HG03196 (cell line): ENCODE measurements around the gene FAM131A.

ENCODE experiments used
- ATAC-seq: cut with Tn5 transposase; IDR thresholded peaks from one replicate; pipeline ENCODE4 v1.9.1; 2021; ENCODE audit not compliant: unreplicated experiment

Gene FAM131A

DNA sequence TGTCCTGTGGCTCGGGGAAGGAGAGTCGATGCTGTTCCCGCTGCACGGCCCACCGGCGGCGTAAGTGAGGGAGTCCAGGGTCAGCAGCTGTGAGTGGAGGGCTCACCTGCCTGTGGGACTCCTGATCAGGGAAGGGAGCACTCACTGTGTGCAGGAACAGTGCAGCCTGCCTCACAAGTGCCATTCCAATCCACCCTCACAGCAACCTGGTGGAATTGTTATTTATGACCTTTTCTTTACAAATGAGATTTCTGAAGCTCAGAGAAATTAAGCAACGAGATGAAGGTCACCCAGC is 51.5 kb downstream of the FAM131A start:
- no peak for ATAC-seq

DNA sequence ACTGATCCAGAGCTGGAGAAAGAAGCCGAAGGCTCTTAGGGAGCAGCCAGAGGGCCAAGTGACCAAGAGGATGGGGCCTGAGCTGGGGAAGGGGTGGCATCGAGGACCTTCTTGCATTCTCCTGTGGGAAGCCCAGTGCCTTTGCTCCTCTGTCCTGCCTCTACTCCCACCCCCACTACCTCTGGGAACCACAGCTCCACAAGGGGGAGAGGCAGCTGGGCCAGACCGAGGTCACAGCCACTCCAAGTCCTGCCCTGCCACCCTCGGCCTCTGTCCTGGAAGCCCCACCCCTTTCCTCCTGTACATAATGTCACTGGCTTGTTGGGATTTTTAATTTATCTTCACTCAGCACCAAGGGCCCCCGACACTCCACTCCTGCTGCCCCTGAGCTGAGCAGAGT is 52.0 kb downstream of the FAM131A start:
- no peak for ATAC-seq

DNA sequence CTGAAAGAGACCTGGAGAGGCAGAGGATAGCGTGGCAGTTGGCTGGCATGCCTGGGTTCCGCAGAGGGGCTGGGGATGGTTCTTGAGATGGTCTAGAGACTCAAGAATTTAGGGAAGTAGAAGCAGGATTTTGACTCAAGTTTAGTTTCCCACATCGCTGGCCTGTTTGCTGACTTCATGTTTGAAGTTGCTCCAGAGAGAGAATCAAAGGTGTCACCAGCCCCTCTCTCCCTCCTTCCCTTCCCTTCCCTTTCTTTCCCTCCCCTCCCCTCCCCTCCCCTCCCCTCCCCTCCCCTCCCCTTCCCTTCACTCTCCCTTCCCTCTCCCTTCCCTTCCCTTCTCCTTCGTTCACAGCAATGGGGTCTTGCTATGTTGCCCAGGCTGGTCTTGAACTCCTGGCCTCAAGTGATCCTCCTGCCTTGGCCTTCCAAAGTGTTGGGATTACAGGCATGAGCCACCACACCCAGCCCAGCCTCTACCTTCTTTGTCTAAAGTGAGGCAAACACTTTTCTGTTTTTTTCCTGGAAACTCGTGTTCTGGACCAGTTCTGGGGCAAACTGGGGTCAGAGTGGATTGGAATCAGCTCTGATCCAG is 52.6 kb downstream of the FAM131A start:
- ATAC-seq, result no peak

DNA sequence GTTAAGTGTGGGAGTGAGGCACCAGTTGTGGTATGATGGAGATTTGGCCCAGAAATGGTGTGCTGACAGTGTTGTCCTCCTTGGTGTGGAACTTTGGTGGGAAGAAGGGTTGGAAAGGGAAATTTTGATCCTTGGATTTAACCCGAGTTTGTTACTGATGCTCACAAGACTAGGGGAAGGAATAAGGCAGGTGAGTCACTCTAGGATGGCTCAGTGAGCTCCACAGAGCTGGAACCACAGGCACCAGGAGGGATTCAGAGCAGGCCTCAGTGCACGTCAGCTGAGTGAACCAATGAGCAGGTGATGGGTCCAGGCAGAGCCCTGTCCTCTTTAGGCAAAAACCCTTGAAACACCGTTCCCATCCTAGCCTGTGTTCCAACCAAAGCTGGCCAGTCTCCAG is 53.9 kb downstream of the FAM131A start:
- ATAC-seq, result no peak

DNA sequence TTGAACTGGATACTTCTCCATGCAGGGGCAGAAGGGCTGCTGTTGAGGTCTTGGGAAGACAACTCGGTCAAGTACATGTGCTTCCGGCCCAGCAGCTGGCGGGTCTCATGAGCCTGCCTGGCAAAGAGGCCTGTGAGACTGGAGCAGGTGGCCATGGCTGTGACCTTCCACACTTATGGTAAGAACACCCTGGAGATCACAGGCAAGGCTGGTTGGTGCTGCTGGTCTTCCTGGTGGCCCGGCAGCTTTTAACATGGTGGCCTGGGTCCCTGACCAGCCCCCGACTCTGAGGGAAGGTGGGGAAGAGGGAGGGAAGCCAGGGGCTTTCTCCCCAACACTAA is 57.9 kb downstream of the FAM131A start:
- no peak for ATAC-seq
